CD4-positive, alpha-beta T cell treated with Interleukin-2 at 100 ng/mL for 4 hours (primary cell): ENCODE results near the gene CPSF4.

ENCODE experiments used
- DNase-seq: peaks from one replicate; pipeline ENCODE4 v3.0.0-alpha.2; 2020; ENCODE audit warnings: low spot score

The CPSF4 gene

GRCh38 chr7:99438573-99439480 is at the start of gene CPSF4, which contains the start of gene PTCD1:
Gene CPSF4, plus strand, starts transcription at chr7:99438943. Its CDS starts 140 bp downstream, at chr7:99439083.
Gene PTCD1, minus strand, starts transcription at chr7:99438798. Its CDS starts 3,556 bp downstream, at chr7:99435242.
- peak; percentile 93 for DNase-seq

GRCh38 chr7:99389772-99390171 is 49.0 kb upstream of the CPSF4 start:
- no peak for DNase-seq

DNA sequence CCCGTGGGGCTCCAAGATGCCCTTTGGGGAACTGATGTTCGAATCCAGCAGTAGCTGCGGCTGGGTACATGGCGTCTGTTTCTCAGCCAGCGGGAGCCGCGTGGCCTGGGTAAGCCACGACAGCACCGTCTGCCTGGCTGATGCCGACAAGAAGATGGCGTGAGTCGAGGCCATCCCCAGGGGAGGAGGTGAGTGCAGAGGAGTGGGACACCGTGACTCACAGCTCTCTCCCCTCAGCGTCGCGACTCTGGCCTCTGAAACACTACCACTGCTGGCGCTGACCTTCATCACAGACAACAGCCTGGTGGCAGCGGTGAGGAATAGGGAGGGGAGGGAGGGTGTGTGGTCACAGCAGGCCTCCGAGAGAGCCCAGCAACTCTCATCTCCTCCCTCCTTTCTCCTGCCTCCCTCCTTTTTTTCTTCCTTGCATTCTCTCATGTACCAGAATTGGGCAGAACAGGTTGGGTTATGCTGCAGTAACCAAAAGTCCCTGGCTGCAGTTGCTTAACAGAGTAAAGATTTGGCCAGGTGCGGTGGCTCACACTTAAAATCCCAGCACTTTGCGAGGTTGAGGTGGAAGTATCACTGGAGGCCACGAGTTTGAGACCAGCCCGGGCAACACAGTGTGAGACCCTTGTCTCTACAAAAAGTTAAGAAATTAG is 47.7 kb upstream of the CPSF4 start:
- DNase-seq = no peak

DNA sequence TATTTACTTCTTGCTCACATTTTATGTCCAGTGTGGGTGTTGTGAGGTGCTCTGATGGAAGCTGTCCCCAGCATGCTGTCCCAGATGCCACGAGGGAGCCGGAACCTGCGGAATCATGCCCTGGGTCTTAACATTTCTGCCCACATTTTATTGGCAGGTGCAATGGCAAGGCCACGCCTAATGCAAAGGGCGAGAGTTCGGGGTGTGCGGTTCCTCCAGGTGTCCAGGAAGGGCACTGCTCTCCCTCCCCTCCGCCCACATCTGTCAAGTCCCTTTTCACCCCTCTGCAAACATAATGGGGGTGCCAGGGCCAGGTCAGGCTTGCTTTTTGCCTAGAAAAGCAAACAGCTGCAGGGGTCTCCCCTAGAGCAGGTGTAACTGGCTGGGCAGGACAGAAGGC is 46.7 kb upstream of the CPSF4 start:
- no peak for DNase-seq

DNA sequence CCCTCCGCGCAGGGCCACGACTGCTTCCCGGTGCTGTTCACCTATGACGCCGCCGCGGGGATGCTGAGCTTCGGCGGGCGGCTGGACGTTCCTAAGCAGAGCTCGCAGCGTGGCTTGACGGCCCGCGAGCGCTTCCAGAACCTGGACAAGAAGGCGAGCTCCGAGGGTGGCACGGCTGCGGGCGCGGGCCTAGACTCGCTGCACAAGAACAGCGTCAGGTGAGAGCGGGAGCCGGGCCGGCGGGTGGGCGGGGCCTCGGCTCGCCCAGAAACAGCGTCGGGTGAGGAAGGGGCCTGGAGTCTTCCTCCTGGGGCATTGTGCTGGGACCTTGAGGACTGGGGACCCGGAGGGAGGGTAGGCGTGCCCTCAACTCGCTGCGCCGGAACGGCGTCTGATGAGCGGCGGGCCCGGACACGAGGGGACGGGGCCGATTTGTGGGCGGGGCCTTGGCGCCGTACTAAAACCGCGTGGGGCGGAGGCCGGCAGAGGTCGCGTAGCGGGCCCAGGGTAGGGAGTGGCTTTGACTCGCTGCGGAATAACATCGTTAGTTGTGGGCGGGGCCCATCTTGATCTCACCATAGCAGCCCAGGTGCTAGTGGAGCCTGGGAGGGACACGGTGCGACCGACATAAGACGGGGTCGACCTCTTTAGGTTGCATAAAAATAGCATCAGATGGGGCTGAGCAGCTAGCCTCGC is 45.9 kb upstream of the CPSF4 start:
- DNase-seq = peak; percentile 87

- no peak for DNase-seq
Observed at GRCh38 chr7:99393355-99394187, 45.2 kb upstream of the CPSF4 start.

DNA sequence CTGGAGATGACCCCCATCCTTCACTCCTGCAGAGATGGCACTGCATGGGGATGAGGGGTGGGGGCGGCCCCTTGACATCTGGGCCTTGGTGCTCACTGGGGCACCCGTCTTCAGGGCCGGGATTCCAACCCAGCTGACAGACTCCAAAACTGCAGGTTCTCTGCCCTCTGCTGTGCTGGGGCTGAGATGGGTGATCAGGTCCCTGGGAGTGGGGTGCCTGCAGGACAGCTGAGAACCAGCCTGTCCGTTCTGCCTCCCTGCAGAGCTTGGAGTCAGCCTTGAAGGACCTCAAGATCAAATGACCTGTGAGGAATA is 44.6 kb upstream of the CPSF4 start:
- DNase-seq = no peak

GRCh38 chr7:99395616-99396327 is 43.0 kb upstream of the CPSF4 start:
- no peak for DNase-seq

GRCh38 chr7:99396418-99397296 is 42.1 kb upstream of the CPSF4 start:
- DNase-seq = no peak

- no peak for DNase-seq
Observed at GRCh38 chr7:99397297-99397983, 41.3 kb upstream of the CPSF4 start.

- no peak for DNase-seq
Observed at GRCh38 chr7:99398891-99399445, 39.8 kb upstream of the CPSF4 start.

DNA sequence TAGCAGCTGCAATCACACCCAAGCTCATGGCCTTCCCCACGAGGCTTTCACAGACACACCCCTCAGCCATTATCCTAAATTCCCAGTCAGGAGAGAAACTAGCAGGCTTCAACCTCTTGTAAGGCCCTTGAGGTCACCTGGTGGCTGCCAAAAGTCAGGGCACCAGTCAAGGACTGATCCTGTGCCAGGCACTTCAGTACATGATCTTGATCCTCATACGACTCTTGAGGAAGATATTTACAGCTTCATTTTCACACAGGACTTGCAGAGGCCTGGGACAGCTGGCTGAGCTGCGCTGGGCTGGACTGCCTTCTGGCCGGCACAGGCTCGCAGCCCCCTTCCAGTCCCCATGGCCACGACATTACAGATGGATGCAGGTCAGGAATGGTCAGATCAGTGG is 39.1 kb upstream of the CPSF4 start:
- no peak for DNase-seq

DNA sequence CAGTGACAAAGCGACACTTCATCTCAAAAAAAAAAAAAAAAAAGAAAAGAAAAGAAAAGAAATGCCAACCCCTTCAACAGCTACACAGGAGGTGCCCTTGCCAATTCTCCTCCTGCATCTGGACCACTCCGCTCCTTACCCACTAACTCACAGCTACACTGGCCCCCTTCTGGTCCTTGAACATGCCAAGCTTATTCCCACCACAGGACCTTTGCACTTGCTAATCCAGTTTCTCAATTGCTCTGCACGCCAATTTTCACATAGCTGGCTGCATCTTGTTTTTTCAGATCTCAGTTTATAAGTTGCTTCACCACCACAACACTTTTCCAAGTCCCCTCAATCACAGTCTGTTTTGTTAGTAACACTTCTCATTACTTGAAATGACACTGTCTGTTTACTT is 35.9 kb upstream of the CPSF4 start:
- DNase-seq = no peak

DNA sequence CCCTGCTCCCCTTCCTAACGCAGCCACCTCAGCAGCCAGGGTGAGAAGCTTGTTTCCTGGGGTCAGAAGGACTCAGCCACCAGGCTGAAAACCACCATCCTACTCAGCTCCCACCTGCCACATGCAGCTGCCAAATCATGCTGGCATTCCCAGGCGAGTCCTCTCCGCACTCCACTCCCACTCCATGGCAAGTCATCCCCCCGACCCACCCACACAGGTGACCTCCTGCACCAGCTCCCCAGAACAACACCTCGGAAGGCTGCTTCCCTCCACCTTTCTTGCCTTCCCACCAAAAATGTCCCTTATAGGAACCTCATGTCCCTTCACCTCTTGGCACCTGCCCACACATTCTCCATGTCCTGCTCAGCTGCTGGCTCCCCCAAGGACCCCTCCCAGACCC is 35.0 kb upstream of the CPSF4 start:
- DNase-seq = no peak

DNA sequence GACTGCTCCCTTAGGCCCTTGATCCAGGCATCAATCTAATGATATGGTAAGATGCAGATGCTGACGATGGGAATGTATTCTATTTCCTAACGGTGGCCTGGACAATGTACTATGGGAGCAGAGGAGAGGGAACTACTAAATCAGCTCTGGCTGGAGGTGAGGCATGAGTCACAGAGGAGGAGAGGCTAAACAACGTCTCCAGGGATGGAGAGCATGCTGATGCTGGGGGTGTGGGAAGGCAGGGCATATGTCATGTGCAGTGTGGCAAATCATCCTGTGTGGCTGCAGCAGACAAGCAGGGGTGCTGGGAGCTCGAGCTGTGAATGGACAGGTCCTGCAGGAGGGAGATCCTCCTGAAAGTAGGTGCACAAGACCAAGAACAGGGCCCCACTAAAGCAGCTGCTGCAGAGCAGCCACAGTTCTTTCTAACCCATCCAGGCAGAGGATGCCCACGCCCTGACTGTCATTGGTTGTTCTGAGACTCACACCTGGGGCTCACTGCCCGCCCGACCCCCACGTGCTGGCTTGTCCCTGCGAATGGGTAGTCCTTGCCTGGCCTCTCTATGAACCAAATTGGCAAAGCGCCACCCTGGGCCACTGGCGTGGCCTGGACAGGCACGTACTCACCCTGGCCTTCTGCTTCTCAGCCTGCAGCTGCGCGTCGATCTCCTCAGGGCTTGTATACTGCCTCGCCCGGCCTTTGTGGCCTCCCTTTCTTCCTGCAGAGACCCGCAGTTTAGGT is 34.3 kb upstream of the CPSF4 start:
- no peak for DNase-seq

DNA sequence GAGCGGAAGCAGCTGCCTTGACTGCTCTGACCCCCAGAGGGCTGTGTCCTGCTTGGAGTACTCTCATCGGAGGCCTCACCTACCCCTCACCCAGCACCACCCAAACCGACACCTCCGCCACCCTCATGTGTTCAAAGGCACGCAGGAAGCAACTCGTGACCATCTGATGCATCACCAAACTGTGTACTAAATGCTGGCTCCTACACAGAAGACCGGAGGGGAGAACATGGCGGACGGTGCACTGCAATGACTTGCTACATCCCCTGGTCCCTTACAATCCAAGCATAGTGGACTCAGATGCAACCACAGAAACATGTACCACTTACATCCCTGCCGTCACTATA is 33.8 kb upstream of the CPSF4 start:
- DNase-seq = no peak

DNA sequence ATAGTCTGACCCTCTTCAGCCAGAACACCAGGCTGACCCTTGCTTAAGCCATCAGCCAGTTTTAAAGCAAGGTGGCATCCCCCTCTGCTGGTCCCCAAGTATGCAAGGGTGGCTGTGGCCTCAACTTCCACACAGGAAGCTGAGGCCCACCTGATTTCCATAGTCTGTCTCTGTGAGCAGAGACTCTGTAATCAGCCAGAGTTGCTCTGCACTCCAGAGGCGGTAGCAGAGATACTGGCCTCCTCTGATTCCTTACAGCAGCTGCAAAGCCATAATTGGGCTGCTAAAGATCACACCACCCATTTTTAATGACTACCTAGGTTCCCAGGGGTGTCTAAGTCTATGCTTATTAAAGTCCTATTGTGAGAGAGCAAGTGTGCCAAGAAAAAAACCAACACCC is 32.2 kb upstream of the CPSF4 start:
- no peak for DNase-seq

- no peak for DNase-seq
Observed at GRCh38 chr7:99407872-99408378, 30.8 kb upstream of the CPSF4 start.
